HepG2 (cell line): ENCODE data around the gene DCDC2. TPM values are rescaled to one million over a fixed set of nuclear protein-coding genes. Genes with fewer than 3 reads are reported as not detected.

Experiments
- CENPX ChIP-seq: sonication (generic); formaldehyde crosslinking; IDR thresholded peaks from 2 replicates; pipeline ENCODE4 v1.9.0; 2021; ENCODE audit warnings: mild to moderate bottlenecking, missing genetic modification reagents, moderate library complexity
- DMAP1 ChIP-seq: IDR thresholded peaks from 2 replicates; pipeline ENCODE4 v1.6.1; 2016
- JUND ChIP-seq: sonication (generic); formaldehyde crosslinking; IDR thresholded peaks from 2 replicates; pipeline ENCODE4 v1.8.0; 2022; ENCODE audit warnings: mild to moderate bottlenecking, missing genetic modification reagents
- NKX3-1 ChIP-seq: sonication (generic); formaldehyde crosslinking; IDR thresholded peaks from 2 replicates; pipeline ENCODE4 v1.5.0; 2020; ENCODE audit warnings: missing genetic modification reagents
- ONECUT2 ChIP-seq: sonication (generic); formaldehyde crosslinking; IDR thresholded peaks from 2 replicates; pipeline ENCODE4 v1.4.0; 2020; ENCODE audit warnings: missing genetic modification reagents
- SMAD9 ChIP-seq: sonication (generic); formaldehyde crosslinking; IDR thresholded peaks from 2 replicates; pipeline ENCODE4 v1.5.1; 2020; ENCODE audit warnings: mild to moderate bottlenecking, missing genetic modification reagents
- SP5 ChIP-seq: IDR thresholded peaks from 2 replicates; pipeline ENCODE4 v1.6.1; 2016; ENCODE audit warnings: low read depth, borderline replicate concordance
- TBL1XR1 ChIP-seq: fragments of 150-350 bp; IDR thresholded peaks from 2 replicates; pipeline ENCODE4 v1.6.1; 2014; ENCODE audit warnings: borderline replicate concordance, low read length; ENCODE audit not compliant: partially characterized antibody
- U2AF1 ChIP-seq: fragments of 200-400 bp; formaldehyde crosslinking; optimal IDR thresholded peaks from 2 replicates; pipeline ENCODE3; 2017; ENCODE audit warnings: mild to moderate bottlenecking, low read depth, low read length
- WIZ ChIP-seq: sonication (generic); formaldehyde crosslinking; IDR thresholded peaks from 2 replicates; pipeline ENCODE4 v1.5.1; 2020; ENCODE audit warnings: mild to moderate bottlenecking, missing genetic modification reagents
- ZNF44 ChIP-seq: sonication (generic); formaldehyde crosslinking; IDR thresholded peaks from 2 replicates; pipeline ENCODE4 v1.5.1; 2020; ENCODE audit warnings: mild to moderate bottlenecking, missing genetic modification reagents
- ZNF496 ChIP-seq: sonication (generic); formaldehyde crosslinking; IDR thresholded peaks from 2 replicates; pipeline ENCODE4 v1.8.1; 2023; ENCODE audit warnings: mild to moderate bottlenecking, moderate library complexity, missing genetic modification reagents; ENCODE audit not compliant: insufficient replicate concordance
- ZNF570 ChIP-seq: sonication (generic); formaldehyde crosslinking; IDR thresholded peaks from 2 replicates; pipeline ENCODE4 v1.4.0; 2020; ENCODE audit warnings: mild to moderate bottlenecking, missing genetic modification reagents, borderline replicate concordance
- ZNF768 ChIP-seq: sonication (generic); formaldehyde crosslinking; IDR thresholded peaks from 2 replicates; pipeline ENCODE4 v1.4.0; 2020; ENCODE audit warnings: missing genetic modification reagents
- ZSCAN21 ChIP-seq: sonication (generic); formaldehyde crosslinking; IDR thresholded peaks from 2 replicates; pipeline ENCODE4 v1.8.0; 2022; ENCODE audit warnings: mild to moderate bottlenecking, missing genetic modification reagents, moderate library complexity, borderline replicate concordance
- polyA plus RNA-seq, 8 experiments: library from polyadenylated mRNA; depleted of rRNA in 3 of 8; stranded (reverse) in 7 of 8; unstranded in 1 of 8; fragments of >200 nt; fragmentation: Illumina TruSeq in 4 of 8; extraction: Trizol in 4 of 8; gene quantifications; 2 replicates each; pipeline versions ENCODE4 v1.2.1 to v1.2.3, GENCODE V29; 2011 to 2016; ENCODE audit warnings: low read depth in 4 of 8, missing spikeins in 1 of 8, mixed read lengths in 1 of 8; ENCODE audit not compliant: insufficient read depth in 1 of 8
- total RNA-seq, 5 experiments: library from RNA; depleted of rRNA; stranded (reverse); fragments of >200 nt; fragmentation: Illumina TruSeq; extraction: Trizol; gene quantifications; 2 replicates each; pipeline ENCODE4 v1.2.3, GENCODE V29; 2016; ENCODE audit warnings: low read depth in 1 of 5
- TF ChIP-seq, protein P1 (sequence below), 2 experiments: IDR thresholded peaks; 2 replicates each; pipeline ENCODE4 v1.6.1; 2011 to 2012; ENCODE audit warnings: low read length in 2 of 2, borderline replicate concordance in 1 of 2, low read depth in 1 of 2, mild to moderate bottlenecking in 1 of 2, moderate library complexity in 1 of 2
- TF ChIP-seq, protein P2 (sequence below): sonication (generic); IDR thresholded peaks from 2 replicates; pipeline ENCODE4 v1.6.1; 2016; ENCODE audit warnings: low read depth, borderline replicate concordance
- TF ChIP-seq, protein P3 (sequence below): sonication (generic); formaldehyde crosslinking; IDR thresholded peaks from 2 replicates; pipeline ENCODE4 v1.4.0; 2020; ENCODE audit warnings: missing genetic modification reagents
- TF ChIP-seq, protein P4 (sequence below): sonication (generic); formaldehyde crosslinking; IDR thresholded peaks from 2 replicates; pipeline ENCODE4 v1.8.1; 2022; ENCODE audit warnings: mild to moderate bottlenecking, missing genetic modification reagents

DCDC2 gene
- total and polyA plus RNA-seq, 2 of the 13 experiments (the other 11 are each of a cell fraction or from before 2014, with no cell fraction given): 9.0 to 36.2 TPM

DNA sequence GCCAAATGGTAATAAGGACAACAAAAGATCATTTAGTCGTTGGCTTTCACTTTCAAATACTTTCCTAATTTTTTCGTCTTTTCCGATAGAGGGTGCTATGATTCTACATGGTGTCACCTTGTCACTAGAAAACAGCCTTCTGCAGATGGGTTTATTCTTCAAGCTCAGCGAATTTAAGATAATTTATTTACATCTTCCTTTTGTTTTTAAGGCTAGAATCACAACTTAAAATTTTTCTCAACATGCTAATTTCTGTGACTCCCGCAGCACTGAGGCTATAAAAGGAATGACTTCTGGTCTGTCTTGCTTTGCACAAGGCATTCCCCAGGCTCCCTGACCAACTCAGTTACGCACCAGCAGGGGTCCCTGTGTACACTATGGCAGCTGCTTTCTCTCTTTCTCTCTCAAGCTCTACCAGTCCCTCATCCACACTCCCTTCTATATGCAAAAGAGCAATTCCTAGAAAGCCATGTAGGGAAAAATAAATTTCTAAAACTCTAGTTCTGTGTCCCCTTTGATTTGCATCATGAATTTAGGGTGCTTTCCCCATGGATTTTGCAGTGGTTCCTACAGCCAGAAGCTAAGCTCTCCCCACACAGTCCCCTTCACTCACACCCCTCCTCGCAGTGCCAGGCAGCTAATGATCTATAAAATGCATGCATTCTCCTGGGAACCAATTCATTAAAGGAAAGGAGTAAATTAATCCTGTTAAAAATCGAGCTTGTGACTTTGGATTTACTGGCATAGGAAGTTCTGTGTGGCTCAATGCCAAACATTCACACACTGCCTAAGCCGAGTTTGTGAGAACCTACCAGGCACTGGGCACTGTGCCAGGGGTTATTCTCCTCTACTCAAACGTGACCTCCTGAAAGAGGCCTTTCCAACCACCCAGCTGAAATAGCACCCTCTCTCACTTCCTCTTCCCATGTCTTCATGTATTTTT, 74.5 kb downstream of the DCDC2 start (continued):
- no peak for TF ChIP-seq ONECUT2
- TF ChIP-seq TBL1XR1: no peak
- TF ChIP-seq, protein P1, sequence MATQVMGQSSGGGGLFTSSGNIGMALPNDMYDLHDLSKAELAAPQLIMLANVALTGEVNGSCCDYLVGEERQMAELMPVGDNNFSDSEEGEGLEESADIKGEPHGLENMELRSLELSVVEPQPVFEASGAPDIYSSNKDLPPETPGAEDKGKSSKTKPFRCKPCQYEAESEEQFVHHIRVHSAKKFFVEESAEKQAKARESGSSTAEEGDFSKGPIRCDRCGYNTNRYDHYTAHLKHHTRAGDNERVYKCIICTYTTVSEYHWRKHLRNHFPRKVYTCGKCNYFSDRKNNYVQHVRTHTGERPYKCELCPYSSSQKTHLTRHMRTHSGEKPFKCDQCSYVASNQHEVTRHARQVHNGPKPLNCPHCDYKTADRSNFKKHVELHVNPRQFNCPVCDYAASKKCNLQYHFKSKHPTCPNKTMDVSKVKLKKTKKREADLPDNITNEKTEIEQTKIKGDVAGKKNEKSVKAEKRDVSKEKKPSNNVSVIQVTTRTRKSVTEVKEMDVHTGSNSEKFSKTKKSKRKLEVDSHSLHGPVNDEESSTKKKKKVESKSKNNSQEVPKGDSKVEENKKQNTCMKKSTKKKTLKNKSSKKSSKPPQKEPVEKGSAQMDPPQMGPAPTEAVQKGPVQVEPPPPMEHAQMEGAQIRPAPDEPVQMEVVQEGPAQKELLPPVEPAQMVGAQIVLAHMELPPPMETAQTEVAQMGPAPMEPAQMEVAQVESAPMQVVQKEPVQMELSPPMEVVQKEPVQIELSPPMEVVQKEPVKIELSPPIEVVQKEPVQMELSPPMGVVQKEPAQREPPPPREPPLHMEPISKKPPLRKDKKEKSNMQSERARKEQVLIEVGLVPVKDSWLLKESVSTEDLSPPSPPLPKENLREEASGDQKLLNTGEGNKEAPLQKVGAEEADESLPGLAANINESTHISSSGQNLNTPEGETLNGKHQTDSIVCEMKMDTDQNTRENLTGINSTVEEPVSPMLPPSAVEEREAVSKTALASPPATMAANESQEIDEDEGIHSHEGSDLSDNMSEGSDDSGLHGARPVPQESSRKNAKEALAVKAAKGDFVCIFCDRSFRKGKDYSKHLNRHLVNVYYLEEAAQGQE (IDR thresholded peaks at IDR 0.05; ENCODE audit: borderline replicate concordance in 1 of 2, low read depth in 1 of 2, low read length in 2 of 2): no peak
- TF ChIP-seq SP5 (CRISPR knock-in tag): no peak
- TF ChIP-seq ZNF44 (CRISPR knock-in tag): no peak
- no peak for TF ChIP-seq U2AF1
- no peak for TF ChIP-seq ZNF768 (CRISPR knock-in tag)
- no peak for TF ChIP-seq JUND (CRISPR knock-in tag)
- TF ChIP-seq, protein P2, sequence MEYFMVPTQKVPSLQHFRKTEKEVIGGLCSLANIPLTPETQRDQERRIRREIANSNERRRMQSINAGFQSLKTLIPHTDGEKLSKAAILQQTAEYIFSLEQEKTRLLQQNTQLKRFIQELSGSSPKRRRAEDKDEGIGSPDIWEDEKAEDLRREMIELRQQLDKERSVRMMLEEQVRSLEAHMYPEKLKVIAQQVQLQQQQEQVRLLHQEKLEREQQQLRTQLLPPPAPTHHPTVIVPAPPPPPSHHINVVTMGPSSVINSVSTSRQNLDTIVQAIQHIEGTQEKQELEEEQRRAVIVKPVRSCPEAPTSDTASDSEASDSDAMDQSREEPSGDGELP: peak; percentile 54; the same call in 1 of the 2 replicates
- TF ChIP-seq ZNF570 (CRISPR knock-in tag): no peak
- TF ChIP-seq ZNF496 (CRISPR knock-in tag): no peak
- TF ChIP-seq, protein P3, sequence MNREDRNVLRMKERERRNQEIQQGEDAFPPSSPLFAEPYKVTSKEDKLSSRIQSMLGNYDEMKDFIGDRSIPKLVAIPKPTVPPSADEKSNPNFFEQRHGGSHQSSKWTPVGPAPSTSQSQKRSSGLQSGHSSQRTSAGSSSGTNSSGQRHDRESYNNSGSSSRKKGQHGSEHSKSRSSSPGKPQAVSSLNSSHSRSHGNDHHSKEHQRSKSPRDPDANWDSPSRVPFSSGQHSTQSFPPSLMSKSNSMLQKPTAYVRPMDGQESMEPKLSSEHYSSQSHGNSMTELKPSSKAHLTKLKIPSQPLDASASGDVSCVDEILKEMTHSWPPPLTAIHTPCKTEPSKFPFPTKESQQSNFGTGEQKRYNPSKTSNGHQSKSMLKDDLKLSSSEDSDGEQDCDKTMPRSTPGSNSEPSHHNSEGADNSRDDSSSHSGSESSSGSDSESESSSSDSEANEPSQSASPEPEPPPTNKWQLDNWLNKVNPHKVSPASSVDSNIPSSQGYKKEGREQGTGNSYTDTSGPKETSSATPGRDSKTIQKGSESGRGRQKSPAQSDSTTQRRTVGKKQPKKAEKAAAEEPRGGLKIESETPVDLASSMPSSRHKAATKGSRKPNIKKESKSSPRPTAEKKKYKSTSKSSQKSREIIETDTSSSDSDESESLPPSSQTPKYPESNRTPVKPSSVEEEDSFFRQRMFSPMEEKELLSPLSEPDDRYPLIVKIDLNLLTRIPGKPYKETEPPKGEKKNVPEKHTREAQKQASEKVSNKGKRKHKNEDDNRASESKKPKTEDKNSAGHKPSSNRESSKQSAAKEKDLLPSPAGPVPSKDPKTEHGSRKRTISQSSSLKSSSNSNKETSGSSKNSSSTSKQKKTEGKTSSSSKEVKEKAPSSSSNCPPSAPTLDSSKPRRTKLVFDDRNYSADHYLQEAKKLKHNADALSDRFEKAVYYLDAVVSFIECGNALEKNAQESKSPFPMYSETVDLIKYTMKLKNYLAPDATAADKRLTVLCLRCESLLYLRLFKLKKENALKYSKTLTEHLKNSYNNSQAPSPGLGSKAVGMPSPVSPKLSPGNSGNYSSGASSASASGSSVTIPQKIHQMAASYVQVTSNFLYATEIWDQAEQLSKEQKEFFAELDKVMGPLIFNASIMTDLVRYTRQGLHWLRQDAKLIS: no peak
- TF ChIP-seq DMAP1 (CRISPR knock-in tag): 0 out of 2 replicates have a peak, but pooled peaks have one; percentile 34
- no peak for TF ChIP-seq SMAD9 (CRISPR knock-in tag)
- TF ChIP-seq CENPX (CRISPR knock-in tag): no peak
- no peak for TF ChIP-seq NKX3-1 (CRISPR knock-in tag)
- TF ChIP-seq, protein P4, sequence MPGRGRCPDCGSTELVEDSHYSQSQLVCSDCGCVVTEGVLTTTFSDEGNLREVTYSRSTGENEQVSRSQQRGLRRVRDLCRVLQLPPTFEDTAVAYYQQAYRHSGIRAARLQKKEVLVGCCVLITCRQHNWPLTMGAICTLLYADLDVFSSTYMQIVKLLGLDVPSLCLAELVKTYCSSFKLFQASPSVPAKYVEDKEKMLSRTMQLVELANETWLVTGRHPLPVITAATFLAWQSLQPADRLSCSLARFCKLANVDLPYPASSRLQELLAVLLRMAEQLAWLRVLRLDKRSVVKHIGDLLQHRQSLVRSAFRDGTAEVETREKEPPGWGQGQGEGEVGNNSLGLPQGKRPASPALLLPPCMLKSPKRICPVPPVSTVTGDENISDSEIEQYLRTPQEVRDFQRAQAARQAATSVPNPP (CRISPR knock-in tag): no peak
- TF ChIP-seq ZSCAN21: no peak
- no peak for TF ChIP-seq WIZ (CRISPR knock-in tag)
